Stimulated activated CD8-positive, alpha-beta memory T cell treated with anti-CD3 and anti-CD28 coated beads, Interleukin-4, amount 100 ng/mL, for 24 hours (primary cell): ENCODE measurements around the gene NKX6-2.
"Not testable (repeated sequence)": the region's sequence is repeated elsewhere in the genome, so short reads cannot be mapped to it uniquely, and the experiment has no call there.

Experiments
- DNase-seq: peaks from one replicate; pipeline ENCODE4 v3.0.0-alpha.2; 2020; ENCODE audit warnings: low read depth

Gene NKX6-2

DNA sequence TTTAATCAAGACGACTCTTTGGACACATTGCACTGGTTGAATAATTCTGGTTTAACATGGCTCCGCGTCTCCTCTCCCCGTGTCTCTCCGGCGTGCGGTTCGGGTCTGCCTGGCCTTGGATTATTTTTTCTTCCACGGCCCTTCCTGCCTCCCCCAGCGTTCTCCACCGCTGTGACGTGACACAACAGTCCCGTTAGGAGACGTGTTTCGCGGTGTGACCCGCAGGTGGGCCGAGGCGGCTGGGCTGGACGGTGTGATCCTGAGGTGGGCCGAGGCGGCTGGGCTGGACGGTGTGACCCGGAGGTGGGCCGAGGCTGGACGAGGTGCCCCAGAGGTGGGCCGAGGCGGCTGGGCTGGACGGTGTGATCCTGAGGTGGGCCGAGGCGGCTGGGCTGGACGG, 12.0 kb upstream of the NKX6-2 start:
- DNase-seq = not testable (repeated sequence)

DNA sequence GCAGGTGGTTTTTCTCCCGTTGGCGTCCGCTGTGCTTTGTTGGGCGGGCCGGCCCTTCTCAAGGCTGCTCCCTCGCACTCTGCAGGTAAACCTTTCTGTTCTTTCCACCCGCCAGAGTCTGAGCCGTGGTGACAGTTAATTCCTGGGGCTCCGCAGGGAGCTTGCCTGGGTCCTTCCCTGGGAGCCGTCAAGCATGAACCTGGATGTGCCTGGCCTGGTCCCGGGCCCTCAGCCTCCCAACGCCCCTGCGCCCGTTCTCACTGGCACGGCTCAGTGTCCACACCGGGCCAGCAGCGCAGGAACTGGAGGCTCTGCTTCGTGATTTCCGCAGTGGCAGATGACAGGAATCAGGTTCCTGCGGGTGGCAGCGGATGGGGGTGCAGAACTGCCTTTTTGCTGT, 10.9 kb upstream of the NKX6-2 start:
- DNase-seq = no peak

DNA sequence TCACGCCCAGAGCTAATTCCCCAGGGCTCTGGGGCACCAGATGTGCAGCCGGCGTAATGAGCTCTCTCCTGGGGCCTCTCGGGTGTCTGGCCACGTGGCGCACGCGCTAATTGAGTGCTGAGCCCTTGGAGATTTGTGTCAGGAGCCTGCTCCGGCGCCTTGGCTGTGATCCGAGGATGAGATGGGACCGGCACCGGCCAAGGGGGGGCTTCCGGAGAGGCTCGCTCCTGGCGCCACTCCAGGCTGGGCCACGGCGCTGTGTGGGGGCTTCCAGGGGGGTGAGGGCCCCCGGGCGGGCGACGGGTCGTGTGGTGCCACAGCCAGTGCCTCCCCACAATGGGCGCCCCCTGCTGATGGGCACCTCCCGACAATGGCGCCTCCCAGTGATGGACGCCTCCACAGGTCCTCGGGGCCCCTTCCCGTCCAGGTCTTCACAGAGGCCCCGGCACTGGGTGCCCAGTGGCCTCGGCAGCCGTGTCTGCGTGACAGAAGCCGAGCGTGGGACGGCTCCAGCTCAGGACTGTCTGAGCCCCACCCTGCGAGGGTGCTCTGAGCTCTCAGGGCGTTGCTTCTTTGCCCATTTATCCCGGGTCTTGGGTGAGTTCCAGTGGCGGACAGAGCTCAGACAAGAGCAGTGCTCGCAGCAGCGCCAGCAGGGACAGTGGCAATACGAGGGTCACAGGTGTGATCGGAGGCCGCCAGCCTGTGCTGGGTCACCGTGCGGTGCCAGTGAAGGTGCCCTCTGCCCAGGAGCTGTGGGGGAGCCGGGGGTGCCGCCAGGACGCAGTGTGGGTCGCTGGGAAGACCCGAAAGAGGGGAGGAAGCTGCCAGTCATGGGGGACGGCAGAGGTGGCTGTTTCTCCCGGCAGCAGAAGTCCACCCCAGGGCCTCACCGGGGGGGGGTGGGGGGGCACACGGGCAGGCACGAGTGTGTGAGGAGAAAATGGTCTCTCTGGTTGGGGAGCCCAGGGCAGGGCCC, 8.2 kb upstream of the NKX6-2 start:
- no peak for DNase-seq

DNA sequence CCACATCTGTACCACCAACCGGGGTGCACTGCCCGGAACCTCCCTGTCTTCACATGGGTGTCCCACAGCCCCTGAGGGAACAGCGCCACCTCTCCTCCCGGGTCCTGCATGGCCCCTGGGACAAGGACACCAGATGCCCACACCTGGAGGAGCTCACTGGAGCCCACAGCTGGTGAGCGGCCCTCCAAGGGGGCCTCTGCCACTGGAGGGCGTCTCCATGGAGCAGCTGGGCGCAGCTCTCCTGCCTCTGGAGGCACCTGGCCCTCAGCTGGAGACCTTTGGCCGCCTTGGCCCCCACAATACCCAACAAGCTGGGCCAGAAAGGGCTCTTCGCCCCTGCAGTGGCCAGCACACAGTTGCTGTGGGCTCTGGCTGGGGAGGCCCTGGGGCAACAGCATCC, 7.3 kb upstream of the NKX6-2 start:
- no peak for DNase-seq

DNA sequence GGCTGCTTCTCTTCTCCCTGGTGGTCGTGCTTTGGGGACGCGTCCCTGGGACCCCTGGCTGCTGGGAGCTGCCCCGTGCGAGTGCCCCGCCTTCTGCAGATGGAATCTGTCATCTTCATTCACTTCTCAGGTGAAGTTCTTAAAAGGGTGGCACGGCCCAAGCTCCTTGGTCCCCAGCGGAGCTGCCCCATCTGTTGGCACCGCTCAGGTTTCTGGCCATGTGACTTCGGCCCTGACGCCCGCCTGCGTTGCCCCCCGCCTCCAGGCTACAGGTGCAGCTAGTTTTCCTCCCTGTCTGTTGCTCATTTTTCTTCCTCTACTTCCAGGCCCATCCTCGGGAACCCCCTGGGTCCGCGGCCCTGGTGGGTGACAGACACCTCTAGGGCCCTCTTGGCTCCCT, 6.8 kb upstream of the NKX6-2 start:
- no peak for DNase-seq

DNA sequence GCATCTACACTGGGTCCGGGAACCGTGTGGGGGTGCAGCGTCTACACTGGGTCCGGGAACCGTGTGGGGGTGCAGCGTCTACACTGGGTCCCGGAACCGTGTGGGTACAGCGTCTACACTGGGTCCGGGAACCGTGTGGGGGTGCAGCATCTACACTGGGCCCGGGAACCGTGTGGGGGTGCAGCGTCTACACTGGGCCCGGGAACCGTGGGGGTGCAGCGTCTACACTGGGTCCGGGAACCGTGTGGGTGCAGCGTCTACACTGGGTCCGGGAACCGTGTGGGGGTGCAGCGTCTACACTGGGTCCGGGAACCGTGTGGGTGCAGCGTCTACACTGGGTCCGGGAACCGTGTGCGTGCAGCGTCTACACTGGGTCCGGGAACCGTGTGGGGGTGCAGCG, 6.2 kb upstream of the NKX6-2 start:
- DNase-seq = not testable (repeated sequence)

DNA sequence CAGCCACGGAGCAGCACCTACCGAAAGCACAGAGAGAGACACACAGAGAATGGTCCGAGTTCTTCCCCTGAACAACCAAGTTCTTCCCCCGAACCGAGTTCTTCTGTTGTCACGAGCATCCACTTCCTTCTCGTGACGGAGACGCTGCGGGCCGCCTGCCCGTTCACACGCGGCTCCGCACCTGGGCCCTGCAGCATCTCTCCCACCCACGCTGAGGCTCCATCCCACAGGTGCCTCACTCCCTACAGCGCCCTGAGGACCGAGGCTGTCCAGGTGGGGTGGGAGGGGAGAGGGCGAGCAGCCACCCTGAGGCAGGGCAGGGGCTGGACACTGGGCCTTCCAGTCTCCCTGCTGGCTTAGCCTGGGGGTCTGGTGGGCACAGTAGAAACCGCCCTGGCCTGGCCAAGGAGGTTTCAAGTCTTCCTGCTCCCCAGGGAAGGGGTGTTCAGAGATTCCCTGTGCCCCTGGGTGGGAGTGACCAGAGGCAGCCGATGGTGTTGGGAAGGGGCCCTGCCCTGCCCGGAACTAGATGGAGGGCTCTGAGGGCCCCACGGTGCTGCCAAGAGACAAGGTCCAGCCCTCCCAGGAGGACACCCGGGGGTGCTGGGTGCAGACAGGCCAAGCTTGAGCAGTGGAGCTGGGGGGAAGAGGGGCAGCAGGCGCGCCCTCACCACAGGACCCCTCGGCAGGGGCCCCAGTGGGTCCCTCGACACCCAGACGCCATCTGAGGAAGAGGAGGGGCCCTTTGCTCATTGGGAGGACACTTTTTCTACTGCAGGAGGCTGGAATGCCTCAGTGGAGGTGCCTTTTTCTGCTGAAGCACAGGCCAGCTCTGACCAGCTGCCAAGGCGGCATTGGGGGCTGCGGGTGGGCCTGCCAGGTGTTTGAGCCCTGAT, 5.2 kb upstream of the NKX6-2 start:
- no peak for DNase-seq

DNA sequence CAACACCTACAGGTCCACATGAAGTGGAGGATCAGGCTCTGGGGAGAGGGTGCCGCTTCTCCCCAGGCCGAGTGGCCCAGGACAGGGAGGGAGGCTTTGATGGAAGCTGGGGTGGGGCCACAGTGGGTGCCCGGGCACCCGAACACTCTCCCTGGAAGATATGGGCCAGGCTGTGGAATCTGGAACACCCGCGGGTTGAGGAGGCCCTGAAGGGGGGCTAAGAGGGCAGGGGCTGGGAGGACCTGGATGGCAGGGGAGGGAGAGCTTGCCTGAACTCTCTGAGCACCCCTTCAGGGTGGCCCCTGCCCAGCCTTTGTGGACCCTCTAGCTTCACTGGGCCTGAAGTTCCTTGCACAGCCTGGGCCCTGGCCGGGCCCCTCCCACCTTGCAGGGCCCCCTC, 4.5 kb upstream of the NKX6-2 start:
- DNase-seq = no peak

DNA sequence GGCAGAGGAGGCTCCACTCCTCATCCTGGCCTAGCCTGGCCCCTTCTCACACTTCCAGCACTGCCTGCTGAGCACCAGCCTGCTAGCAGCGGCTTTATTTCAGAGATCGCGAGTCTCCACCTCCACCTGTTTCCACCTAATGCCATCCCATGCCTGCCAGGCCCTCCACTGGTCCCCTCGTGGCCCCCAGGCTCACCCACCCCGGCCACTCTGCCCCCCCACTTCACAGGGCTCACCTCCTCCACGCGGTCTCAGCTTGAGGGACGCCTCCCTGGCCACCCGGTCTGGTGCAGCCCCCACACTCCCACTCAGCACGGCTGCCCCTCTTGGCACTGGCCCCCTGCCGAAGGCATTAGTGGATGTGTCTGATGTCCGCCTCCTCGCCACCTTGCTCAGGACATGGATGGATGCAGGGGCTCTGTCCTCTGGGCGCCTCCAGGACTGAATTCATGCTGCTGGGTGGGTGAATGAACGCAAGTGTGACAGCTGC, 3.8 kb upstream of the NKX6-2 start:
- no peak for DNase-seq

DNA sequence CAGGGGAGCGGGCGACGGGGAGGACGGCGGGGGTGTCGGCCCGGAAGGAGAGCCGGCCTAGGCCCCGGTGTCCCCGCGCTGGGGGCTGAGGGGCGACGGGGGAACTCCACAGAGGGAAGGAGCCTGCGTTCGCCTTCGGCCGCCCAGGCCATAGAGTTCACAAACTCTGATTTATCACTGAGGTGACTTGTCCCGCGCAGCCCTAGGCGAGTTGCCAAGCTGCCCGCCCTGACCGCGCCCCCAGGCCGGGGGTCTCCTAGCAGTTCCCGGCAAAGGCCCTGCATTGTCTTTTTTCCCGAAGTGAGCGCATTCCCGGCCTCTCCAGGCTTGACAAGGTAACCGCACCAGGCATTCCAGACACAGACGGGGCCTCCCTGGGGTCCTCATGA, 2.9 kb upstream of the NKX6-2 start:
- DNase-seq = no peak

DNA sequence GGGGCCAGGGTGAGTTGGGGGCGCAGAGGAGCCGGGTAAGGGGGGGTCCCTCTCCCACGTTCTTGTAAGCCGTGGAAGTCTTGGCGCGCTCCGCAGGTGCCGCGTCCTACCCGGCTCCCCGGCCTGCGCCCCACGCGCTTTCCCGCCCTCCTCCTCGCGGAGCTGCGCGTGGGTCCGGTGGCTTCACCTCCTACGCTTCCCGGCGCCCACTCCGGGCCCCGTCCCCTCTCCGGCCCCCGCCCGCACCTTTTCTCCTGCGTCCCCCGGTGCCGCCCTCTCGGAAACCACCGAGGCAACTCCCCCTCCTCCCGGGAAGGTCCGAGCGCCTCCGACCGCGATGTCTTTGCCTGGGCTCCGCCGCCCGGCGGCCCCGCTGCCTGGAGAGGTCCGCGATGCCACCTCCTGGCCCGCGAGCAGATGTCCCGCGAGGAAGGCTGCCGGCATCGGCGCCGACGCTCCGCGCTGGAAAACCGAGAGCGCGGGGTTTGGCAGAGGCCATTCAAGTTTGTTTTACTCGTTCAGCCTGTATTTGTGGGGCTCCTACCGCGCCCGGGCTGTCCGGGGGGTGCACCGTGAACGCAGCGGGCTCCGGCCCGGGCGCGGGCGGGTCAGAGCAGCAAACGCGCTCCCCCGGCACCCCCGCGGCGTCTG, 2.4 kb upstream of the NKX6-2 start:
- no peak for DNase-seq

DNA sequence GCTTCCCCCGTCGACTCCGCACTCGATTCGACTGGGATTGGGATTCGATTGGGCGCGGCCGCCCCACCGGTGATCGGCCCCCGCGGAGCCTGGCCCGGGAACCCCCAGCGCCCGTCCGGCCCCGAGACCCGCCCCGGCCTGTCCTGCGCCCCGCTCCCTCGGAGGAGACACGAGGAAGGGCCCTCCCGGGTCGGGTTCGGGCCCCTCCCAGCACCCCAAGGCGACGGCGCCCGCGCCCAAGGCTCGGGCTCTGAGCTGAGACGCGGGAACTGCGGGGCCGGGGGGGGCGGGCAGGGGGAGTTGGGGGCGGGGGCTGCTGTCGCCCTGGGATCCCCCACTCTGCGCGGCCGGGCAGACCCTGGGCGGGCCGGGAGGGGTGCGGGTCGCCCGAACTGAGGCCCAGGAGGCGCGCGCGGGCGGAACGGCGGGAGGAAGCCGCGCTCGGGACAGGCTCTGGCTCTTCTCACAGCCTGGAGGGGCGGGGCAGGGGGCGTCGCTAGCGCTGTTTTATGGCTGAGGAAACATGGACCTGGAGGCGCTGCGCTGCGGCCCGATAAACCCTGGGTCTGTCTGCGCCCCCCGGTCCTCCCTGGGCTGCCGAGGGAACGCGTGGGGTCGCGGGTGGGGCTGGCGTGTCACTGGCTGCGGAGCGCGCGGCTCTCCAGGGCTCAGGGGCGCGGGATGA, 1.7 kb upstream of the NKX6-2 start:
- no peak for DNase-seq

DNA sequence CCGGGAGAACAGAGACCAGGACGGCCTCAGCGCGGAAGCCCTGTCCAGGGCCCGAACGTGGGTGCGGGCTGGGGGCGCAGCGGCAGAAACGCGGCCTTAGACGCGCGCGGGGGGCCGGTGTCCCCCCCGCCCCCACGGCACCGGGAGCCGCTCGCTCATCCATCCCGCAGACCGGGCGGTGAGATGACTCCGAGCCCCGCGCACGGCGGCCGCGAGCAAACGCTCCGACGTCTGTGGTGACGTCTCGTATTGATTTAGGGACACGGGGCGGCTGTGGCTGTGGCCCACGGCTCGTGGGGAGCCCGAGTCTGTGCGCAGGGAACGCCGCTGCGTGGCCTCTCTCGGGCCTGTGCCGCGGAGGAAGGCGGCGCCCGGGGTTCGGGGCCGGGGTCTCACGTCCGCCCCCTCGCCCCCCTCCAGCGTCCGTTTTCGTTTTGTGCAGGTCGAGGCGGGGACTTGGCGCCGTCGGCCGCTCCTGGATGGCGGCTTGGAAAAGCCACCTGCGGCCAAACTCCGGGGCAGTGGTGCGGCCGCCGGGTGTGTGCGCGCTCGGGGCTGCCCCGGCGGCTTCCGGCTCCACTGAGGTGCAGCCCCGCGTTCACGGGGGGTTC, 1.0 kb upstream of the NKX6-2 start:
- no peak for DNase-seq

DNA sequence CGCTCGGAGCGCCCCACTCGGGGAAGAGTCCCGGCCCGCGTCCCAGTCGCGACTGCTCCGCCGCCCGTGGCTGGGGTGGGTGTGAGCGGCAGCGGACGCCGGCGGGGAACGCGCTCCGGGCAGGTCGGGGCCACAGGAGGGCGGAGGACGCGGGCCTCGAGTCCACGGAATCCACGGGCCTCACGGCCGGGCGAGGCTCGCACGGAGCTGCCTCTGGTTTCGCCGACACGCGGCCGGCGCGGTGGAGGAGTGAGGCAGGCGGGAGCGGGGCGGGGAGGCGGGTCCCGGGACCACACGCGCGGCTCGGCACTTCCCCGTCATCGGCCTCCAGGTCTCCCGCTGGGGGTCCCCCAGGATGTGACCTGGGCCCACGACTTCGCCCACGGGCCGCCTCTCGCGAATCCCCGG, 533 bp upstream of the NKX6-2 start:
- no peak for DNase-seq

DNA sequence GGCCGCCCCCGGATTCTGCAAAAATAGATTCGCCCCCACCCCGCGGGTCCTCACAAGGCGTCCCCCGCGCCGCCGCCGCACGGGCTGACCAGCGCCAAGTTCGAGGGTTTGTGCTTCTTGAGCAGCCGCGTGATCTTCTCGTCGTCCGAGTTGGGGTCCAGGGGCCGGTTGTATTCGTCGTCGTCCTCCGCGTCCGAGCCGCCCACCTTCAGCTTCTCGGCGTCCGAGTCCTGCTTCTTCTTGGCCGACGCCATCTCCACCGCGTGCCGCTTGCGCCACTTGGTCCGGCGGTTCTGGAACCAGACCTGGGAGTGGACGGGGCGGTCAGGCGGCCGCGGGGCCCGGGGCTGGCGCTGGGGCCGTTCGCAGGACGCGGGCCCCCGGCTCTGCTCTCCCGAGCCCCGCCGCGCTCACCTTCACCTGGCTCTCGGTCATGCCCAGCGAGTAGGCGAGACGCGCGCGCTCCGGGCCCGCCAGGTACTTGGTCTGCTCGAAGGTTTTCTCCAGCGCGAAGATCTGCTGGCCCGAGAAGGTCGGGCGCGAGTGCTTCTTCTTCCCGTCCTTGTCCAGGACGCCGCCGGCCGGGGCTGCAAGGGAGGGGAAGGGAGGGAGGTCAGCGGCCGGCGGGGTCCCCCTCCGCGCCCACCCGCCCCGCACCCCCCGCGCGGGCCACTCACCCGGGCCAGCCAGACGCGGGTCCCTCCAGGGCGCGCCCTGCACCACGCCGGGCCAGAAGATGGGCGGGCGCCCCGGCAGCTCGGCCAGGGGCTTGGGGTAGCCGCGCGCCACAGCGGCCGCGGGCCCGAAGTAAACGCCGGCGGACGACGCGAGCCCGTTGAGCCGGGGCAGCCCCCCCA, 853 bp downstream of the NKX6-2 start:
- no peak for DNase-seq

DNA sequence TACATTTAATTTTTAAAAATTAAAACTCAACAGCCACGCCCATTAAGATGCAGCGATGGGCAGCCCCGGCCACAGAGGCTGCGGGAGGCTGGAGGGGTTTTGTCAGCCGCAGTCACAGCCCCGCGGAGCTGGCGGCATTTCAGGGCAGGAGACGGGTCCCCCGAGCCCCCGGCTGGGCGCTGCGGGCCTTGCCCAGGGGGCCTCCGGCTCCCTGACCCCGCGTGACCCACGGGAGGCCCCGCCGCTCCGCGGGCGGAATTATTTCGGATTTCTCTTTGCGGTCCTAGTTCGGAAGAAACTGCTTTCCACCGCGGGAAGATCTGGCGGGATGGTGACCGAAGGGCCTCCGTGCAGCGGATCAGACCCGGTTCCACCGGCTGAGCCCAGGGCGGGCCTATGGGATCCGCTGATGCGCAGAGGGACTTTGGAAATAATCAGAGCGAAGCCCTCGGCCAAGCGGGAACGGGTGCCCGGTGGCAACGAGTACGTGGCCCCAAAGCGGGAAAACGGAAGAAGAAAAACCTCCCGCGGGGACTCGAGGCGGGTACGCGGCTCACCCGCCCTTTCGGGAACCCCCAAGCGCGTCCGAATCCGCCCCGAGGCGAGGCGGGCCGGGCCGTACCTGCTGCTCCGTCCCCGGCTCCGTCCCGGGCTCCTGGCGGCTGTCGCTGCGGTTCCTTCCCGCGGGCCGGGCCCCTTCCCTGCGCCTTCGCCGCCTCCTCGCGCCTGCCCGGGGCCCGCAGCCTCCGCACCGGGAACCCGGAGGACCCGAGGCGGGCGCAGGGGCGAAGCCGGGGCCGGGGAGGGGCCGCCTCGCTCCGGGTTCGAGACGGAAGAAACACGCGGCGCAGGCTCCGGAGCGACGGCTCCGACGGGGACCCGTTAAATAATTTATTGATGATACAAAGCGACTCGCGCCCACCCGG, 1.7 kb downstream of the NKX6-2 start:
- DNase-seq = no peak

DNA sequence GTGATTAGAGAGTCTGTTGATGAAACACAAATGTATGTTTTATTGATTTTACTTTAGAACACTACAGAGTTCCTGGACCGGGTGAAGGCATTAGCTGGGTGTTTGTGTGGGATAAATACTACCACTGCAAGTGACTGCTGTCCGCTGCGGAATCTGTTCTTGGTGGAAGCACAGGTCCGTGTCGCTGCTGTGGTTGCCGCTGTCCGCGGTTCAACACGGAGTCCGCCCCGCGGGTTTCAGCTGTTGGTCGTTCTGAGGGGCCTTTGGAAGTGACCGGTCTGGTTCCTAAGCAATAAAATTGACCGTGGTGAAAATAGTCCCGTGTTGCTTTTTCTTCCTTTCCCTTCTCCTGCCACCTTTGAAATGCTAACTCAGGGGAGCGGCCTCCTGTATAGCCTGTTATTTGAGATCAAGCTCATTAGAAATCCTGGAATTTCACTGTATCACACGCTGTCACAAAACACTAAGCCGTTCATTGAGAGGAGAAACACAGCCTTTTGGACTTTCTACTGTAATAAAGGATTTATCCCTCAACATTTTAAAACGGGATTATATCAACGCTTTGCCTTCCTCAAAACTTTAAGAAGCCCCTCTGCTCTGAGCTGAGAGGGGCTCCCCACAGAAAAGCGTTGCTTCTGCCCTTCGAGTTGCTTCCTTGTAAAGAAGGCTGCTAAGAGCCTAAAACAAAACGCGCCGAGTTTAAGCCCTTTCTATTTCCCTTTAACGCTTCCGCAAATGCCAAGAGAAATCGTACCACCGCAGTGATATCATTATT, 2.6 kb downstream of the NKX6-2 start:
- no peak for DNase-seq

DNA sequence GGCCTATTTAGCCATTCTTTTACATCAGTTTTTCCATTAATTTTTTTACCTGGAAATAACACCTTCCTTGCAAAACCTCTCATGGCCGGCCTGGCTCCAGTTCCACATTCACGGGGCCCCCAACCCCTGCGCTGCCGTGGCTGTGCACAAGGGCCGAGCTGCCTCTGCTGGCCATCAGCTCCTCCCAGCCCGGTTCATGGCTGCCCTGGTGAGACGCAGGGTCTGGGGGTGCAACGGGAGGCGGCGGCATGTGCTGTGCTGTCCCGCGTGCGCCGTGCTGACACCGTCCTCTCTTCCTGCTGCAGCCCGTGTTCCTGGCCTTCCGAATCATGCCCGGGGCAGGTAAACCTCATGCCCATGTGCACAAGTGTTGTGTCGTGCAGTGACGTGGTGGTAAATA, 4.4 kb downstream of the NKX6-2 start:
- no peak for DNase-seq
